ENCODE data around the gene MED29.

MED29 gene

GRCh38 chr19:39412100-39412866 is 21.1 kb downstream of the MED29 start, which contains the start of gene PLEKHG2:
TSS of gene PLEKHG2 (plus strand) at chr19:39412669. CDS start at chr19:39414087, 1,418 bp downstream.
- peak; percentile 97 for DNase-seq

GRCh38 chr19:39412867-39413271 is 21.7 kb downstream of the MED29 start:
- DNase-seq = no peak

- DNase-seq = no peak
Observed at GRCh38 chr19:39413272-39413910, 22.2 kb downstream of the MED29 start.

- DNase-seq = no peak
Observed at GRCh38 chr19:39413911-39414608, 22.9 kb downstream of the MED29 start.

GRCh38 chr19:39415111-39416046 is 24.2 kb downstream of the MED29 start:
- no peak for DNase-seq

GRCh38 chr19:39416152-39417120 is 25.3 kb downstream of the MED29 start:
- no peak for DNase-seq

- DNase-seq = no peak
Observed at GRCh38 chr19:39417463-39418181, 26.4 kb downstream of the MED29 start.

GRCh38 chr19:39419003-39419402 is 27.8 kb downstream of the MED29 start:
- no peak for DNase-seq

- DNase-seq = no peak
Observed at GRCh38 chr19:39420769-39421168, 29.6 kb downstream of the MED29 start.

GRCh38 chr19:39422020-39422419 is 30.8 kb downstream of the MED29 start:
- DNase-seq = no peak

GRCh38 chr19:39423258-39424086 is 32.3 kb downstream of the MED29 start:
- DNase-seq = no peak

GRCh38 chr19:39424934-39425333 is 33.8 kb downstream of the MED29 start:
- DNase-seq = no peak

GRCh38 chr19:39425744-39426143 is 34.6 kb downstream of the MED29 start:
- DNase-seq = no peak

- DNase-seq = no peak
Observed at GRCh38 chr19:39426170-39426569, 35.0 kb downstream of the MED29 start.

GRCh38 chr19:39427707-39428106 is 36.5 kb downstream of the MED29 start:
- DNase-seq = no peak

- no peak for DNase-seq
Observed at GRCh38 chr19:39428283-39429112, 37.3 kb downstream of the MED29 start.

GRCh38 chr19:39430675-39431593 is 39.8 kb downstream of the MED29 start:
- no peak for DNase-seq

GRCh38 chr19:39432677-39433025 is 41.5 kb downstream of the MED29 start:
- DNase-seq = no peak

All from DMS 273 treated with DMSO at 0.1 percent for 48 hours (cell line).